HL-60/S4 (cell line): ENCODE measurements around the gene TGFA.

Experiments used
- in situ Hi-C: fragments of 300-500 bp; cut with MboI; formaldehyde crosslinking; loops from 2 replicates; pipeline ENCODE4 v1.14.3; 2022; ENCODE audit warnings: low sequenced_read_pairs

Gene TGFA

GRCh38 chr2:70425682-70426301 is 127.8 kb downstream of the TGFA start:
- in situ Hi-C loops: no loop called here

- in situ Hi-C loops: no loop called here
Measured at GRCh38 chr2:70420740-70421139, 132.9 kb downstream of the TGFA start.

DNA sequence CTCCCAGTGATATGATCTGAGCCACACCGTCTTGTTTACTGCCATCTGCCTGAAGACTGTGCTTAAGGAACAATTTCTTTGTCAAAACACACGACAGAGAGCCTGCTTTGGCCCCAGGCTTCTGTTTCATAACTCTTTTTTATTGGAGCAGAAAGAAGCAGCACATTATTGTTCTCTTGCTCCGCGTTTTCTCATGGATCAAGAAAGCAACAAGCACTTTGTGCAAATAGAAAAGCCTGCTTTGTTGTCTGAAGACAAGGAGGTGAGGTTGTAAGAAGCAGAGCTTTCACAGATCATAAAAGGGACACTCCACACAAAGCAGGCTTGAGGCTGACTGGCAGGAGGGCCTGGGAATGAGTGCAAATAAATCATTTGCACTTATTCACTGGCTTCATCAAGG is 133.5 kb downstream of the TGFA start:
- in situ Hi-C loops: no loop called here

DNA sequence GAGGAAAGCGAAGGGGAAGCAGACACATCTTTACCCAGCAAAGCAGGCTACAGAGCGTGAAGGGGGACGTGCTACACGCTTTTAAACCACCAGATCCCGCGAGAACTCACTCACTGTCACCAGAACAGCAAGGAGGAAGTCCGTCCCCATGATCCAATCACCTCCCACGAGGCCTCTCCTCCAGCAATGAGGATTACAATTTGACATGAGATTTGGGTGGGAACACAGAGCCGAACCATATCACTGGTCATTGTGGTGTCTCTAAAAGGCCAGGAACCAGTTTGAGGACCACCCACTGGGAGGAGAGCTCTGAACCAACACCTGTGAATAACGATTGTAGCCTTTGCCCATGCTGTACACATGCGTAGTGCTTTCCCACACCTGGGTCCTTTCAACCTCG is 135.1 kb downstream of the TGFA start:
- in situ Hi-C loops: no loop called here

DNA sequence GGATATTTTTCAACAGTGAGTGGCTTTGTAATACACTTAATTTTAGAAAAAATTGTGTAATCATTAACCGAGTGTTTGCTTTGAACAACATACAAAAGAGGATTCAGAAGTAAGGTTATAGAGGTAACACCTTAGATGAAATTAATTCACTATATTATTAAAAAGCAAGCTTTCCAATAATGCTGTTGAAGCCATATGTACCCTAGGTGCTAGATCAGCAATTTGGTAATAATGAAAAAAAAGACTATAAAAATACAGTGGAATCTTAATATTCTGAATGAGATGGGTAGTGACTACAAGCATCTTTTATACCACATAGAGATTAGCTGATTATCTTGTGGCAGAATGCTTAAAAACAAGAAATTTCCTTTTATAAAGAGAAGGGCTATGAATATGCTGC is 136.6 kb downstream of the TGFA start:
- in situ Hi-C loops: no loop called here

GRCh38 chr2:70412294-70413070 is 141.1 kb downstream of the TGFA start:
- in situ Hi-C loops: no loop called here

- in situ Hi-C loops: no loop called here
Measured at GRCh38 chr2:70411483-70412125, 142.0 kb downstream of the TGFA start.

- in situ Hi-C loops: no loop called here
Measured at GRCh38 chr2:70403267-70404053, 150.2 kb downstream of the TGFA start.

DNA sequence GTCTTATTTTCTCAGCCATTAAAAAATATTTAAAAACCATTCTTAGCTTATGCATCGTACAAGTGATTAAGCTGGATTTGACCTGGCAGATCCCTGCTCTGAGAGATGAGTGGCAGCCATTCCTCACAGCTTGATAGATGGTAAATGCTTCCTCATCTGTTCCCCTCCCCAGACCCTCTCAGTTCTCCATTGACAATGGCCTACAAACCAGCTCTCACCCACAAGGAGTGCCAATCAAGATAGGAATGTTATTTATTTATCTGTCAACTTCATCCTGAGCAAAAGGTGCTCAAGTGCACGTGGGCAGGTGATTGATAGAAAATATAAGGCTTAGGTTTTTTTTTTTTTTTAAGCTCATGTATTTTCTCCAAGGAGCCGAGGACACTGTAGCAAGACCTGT is 153.1 kb downstream of the TGFA start:
- in situ Hi-C loops: no loop called here

DNA sequence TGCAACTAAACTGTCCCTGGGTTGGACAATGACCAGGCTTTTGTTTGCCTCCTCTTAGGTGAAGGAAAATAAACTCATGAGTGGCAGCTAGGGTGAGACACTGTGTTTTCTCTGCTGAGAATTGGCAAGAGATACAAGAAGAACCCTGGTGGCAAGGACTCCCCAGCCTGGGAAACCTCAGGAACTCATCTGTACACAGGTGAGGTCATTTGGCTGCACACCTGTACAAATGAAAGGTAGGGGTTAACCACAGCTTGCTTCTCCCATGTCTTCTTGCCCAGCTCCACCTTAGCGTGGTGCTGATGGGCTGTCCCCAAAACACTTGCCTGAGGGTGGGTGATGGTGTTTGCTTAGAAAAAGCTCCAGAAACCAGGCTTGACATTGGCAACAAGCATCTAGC is 154.6 kb downstream of the TGFA start:
- in situ Hi-C loops: no loop called here
